Activated CD4-positive, alpha-beta T cell treated with anti-CD3 and anti-CD28 coated beads for 36 hours (primary cell): ENCODE results near the gene BCAS3. TPM values are rescaled to one million over a fixed set of nuclear protein-coding genes. Genes with fewer than 3 reads are reported as not detected.
A peak's percentile ranks its signal among the peaks of the same experiment; 100 is the strongest.

Source experiments
- ATAC-seq: fragments of 200-7000 bp; cut with Tn5 transposase; one replicate; pipeline ENCODE4 v1.10.0; 2021; ENCODE audit warnings: mild to moderate bottlenecking, moderate library complexity
- CTCF ChIA-PET: fragments of 350-600 bp; sonication (Branson Sonifier 250); formaldehyde crosslinking; loops from one replicate; lab custom pipeline; 2021; ENCODE audit warnings: antibody characterized with exemption; lab: Charles Lee
- POLR2A ChIA-PET: fragments of 350-600 bp; sonication (Branson Sonifier 250); formaldehyde crosslinking; loops from one replicate; lab custom pipeline; 2021; ENCODE audit warnings: antibody characterized with exemption, inconsistent platforms; lab: Charles Lee
- DNase-seq: peaks from one replicate; pipeline ENCODE4 v3.0.0-alpha.2; 2020
- H3K27ac Mint-ChIP-seq: one replicate; pipeline ENCODE4 v1.8.0; 2021; ENCODE audit warnings: mixed read lengths
- H3K27me3 Mint-ChIP-seq: one replicate; pipeline ENCODE4 v1.8.0; 2021; ENCODE audit warnings: mixed read lengths
- H3K36me3 Mint-ChIP-seq: one replicate; pipeline ENCODE4 v1.8.0; 2021; ENCODE audit warnings: low read depth, mixed read lengths
- H3K4me1 Mint-ChIP-seq: one replicate; pipeline ENCODE4 v1.8.0; 2021; ENCODE audit warnings: mixed read lengths
- H3K4me3 Mint-ChIP-seq: one replicate; pipeline ENCODE4 v1.8.0; 2021; ENCODE audit warnings: mild to moderate bottlenecking, moderate library complexity, mixed read lengths
- H3K9me3 Mint-ChIP-seq: one replicate; pipeline ENCODE4 v1.8.0; 2021; ENCODE audit warnings: low read depth, mixed read lengths
- intact Hi-C, 2 experiments: fragments of 100-400 bp; cut with DNase I in 1 of 2; cut with micrococcal nuclease in 1 of 2; formaldehyde crosslinking; loops; one replicate each; pipeline versions ENCODE4 v1.14.2 to v1.15.1; 2022 to 2024; cut with DNase I, micrococcal nuclease
- total RNA-seq, 2 experiments: library from RNA; stranded (reverse); gene quantifications; one replicate each; pipeline ENCODE4 v1.2.3, GENCODE V29; 2021

BCAS3 gene
- total RNA-seq, 2 experiments from 2014 or later = 7.2 to 7.5 TPM

DNA sequence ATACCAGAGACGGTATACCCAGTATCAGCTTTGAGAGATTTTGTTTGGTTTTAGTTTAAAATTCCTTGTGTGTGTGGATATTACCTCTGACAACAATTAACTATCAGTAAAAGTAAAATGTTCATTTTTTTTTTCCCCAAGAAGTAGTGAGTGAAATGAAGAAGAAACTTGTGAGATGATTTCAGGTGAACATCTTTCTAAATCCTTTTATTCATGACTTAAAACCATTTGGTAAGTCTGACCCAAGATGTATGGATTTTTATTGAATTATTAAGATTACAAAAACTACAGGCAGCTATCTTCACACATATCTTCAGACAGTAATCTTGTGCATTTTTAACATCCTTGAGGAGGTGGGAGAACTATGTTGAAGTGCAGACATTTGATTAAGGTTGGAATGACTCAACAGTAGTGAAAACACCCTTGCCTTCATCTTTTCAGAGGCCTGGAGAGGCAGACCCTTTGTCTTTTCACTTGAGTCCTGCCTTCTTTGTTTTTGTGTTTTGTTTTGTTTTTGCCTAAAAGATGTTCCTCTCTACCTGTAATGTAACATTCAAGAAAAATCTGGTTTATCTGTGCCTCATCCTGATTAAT is 481.7 kb downstream of the BCAS3 start:
- ATAC-seq (peak; percentile 58), DNase-seq (no peak)
- Mint-ChIP-seq H3K27me3 (no peaks in the 10 kb centered on the region), H3K9me3 (no peaks in the 10 kb centered on the region), H3K27ac (no peak overlapping the region), H3K36me3 (no peaks in the 10 kb centered on the region), H3K4me3 (no peak overlapping the region), H3K4me1 (peaks cover 25% of the 10 kb centered on the region)
- POLR2A ChIA-PET = no interaction called here
- CTCF ChIA-PET = interaction anchor here (0.6 to 0.9 kb wide), 2 partner anchors 231 to 772 kb away, joined by 3 to 4 read pairs; no protein-coding TSS in a partner anchor
- intact Hi-C loops = no loop called here

DNA sequence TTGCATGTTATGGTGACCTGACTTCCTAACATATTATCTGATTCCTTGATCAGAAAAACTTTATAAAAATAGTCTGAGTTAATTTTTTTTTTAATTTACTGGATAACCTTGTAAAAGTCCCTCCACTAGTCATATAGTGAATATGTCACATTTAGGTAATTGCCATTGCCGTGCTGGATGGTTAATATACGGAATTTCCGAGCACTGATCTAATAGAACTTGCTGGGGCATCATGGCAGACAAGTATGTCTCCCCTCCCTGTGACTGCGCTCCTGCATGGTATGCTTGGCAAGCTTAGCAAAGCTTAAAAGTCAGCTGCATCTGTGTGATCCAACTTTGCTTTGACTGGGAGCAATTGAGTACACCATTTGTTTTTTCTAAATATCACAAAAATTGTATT is 482.6 kb downstream of the BCAS3 start:
- DNase-seq (no peak), ATAC-seq (no peak)
- H3K9me3 Mint-ChIP-seq = no peaks in the 10 kb centered on the region
- H3K27ac Mint-ChIP-seq = no peak overlapping the region
- no peak overlapping the region for H3K4me3 Mint-ChIP-seq
- ChIA-PET CTCF (interaction anchor here (0.5 kb wide), 1 partner anchor 891 kb away, joined by 3 read pairs; no protein-coding TSS in a partner anchor), POLR2A (no interaction called here)
- H3K4me1 Mint-ChIP-seq = peaks cover 25% of the 10 kb centered on the region
- H3K27me3 Mint-ChIP-seq = no peaks in the 10 kb centered on the region
- intact Hi-C loops = loop anchor here in 1 of 2 experiments (10.0 kb wide), 1 partner anchor 435 kb away; no protein-coding TSS in a partner anchor
- H3K36me3 Mint-ChIP-seq = no peaks in the 10 kb centered on the region

DNA sequence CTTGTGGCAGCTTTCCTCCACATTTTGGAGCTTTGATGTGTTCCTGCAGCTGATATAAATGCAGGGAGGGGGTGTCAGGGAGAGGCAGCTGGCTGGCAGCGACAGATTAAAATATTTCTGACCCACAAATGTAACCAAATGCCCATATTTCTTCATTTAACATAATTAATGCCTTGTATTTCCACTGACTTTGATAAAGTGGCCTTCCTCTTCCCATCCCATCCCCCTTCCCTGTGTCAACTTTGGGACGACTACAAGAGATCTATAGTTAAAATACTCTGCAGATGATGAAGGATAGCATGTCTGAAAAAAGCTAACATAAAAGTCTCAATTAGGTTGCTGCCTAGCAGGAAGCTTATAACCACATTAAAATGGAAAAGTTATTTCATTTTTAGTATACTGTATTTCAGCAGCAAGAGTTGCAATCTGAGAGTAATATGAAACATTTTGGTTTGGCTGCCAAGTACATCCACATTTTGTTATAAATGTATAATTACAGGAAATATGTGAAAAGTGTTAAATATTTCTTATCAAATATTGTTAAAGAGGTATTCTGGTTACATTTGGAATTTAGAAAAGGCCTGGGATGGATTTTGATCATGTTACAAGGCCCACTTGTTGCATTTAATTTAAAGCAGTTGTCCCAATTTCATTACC is 483.3 kb downstream of the BCAS3 start:
- Mint-ChIP-seq H3K9me3 (no peaks in the 10 kb centered on the region), H3K36me3 (no peaks in the 10 kb centered on the region), H3K4me3 (no peak overlapping the region), H3K27me3 (no peaks in the 10 kb centered on the region), H3K4me1 (peaks cover 25% of the 10 kb centered on the region), H3K27ac (no peak overlapping the region)
- no peak for ATAC-seq
- intact Hi-C loops = loop anchor here in 1 of 2 experiments (10.0 kb wide), 1 partner anchor 436 kb away; no protein-coding TSS in a partner anchor
- DNase-seq = no peak
- CTCF ChIA-PET = interaction anchor here (0.9 kb wide), 1 partner anchor 12 kb away, joined by 3 read pairs; no protein-coding TSS in a partner anchor
- POLR2A ChIA-PET = interaction anchor here (0.6 kb wide), 1 partner anchor 18 kb away, joined by 3 read pairs; no protein-coding TSS in a partner anchor

DNA sequence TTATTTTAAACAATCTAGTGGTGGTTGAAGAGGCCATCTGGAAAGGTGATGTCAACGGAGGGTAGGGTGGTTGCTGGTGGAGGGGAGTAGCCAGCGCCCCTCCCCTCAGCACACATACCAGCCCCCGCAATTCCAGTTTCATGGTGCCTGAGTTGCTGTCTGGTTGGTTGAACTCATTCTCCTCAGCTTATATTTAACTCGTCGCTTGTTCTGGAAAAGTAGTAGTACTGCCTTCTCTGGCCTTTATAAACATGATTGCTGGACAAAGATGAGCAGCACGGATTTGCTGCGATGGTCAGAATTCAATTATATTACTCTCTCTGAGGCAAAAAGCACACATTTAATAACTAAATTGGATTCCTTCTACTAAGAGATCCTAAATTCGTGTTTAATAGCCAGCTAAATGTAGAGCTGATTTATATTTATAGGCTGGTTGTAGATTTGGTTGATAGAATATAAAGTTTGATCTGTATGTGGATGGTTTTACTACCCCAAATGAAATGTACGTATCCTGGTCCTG is 484.0 kb downstream of the BCAS3 start:
- CTCF ChIA-PET = interaction anchor here (0.6 kb wide), 1 partner anchor 30 kb away, joined by 3 read pairs; no protein-coding TSS in a partner anchor
- Mint-ChIP-seq H3K27me3 (no peaks in the 10 kb centered on the region), H3K4me1 (peaks cover 25% of the 10 kb centered on the region), H3K36me3 (no peaks in the 10 kb centered on the region), H3K27ac (no peak overlapping the region), H3K4me3 (no peak overlapping the region), H3K9me3 (no peaks in the 10 kb centered on the region)
- intact Hi-C loops = loop anchor here in 1 of 2 experiments (10.0 kb wide), 1 partner anchor 437 kb away; no protein-coding TSS in a partner anchor
- ATAC-seq (no peak), DNase-seq (no peak)
- POLR2A ChIA-PET = interaction anchor here (0.6 kb wide), 1 partner anchor 17 kb away, joined by 3 read pairs; no protein-coding TSS in a partner anchor

DNA sequence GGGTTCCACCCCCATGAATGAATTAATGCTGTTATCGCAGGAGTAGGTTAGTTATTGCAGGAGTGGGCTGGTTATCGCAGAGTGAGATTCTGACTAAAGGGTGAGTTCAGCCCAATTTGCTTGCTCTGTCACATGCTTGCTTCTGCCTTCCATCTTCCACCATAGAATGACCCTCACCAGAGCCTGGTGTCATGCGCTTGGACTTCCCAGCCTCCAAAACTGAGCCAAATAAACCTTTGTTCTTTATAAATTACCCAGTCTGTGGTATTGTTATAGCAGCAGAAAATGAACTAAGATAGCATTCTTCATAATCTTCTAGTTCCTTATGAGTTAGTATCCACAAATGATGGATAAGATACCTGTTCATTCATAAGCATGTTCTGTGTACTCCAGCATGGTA is 486.9 kb downstream of the BCAS3 start:
- Mint-ChIP-seq H3K4me1 (peaks cover 19% of the 10 kb centered on the region), H3K27me3 (no peaks in the 10 kb centered on the region), H3K36me3 (no peaks in the 10 kb centered on the region), H3K27ac (no peak overlapping the region), H3K4me3 (no peak overlapping the region), H3K9me3 (no peaks in the 10 kb centered on the region)
- intact Hi-C loops = loop anchor here in 1 of 2 experiments (10.0 kb wide), 1 partner anchor 440 kb away; no protein-coding TSS in a partner anchor
- no peak for ATAC-seq
- ChIA-PET POLR2A (no interaction called here), CTCF (no interaction called here)
- DNase-seq = no peak

DNA sequence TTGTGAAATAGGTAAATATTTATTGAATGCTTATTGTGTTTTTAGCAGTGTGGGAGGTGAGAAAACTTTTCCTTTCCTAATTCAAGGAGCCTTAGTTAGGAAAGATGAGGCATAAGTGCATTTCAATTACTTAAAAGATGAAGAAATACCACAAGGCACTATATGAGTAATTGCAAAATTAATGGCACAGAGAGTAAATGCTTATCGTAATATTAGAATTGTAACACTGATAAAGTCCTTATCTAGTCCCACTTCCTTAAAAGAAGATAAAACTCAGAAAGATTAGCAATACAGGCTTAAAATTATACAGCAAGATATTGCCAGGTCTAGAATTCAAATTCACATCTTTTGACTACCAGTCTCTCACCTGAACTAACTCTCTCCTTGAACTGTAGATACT is 489.4 kb downstream of the BCAS3 start:
- Mint-ChIP-seq H3K27me3 (no peaks in the 10 kb centered on the region), H3K27ac (no peak overlapping the region), H3K36me3 (peaks cover 7% of the 10 kb centered on the region), H3K4me1 (no peaks in the 10 kb centered on the region), H3K9me3 (no peaks in the 10 kb centered on the region), H3K4me3 (no peak overlapping the region)
- ATAC-seq (no peak), DNase-seq (no peak)
- ChIA-PET POLR2A (no interaction called here), CTCF (no interaction called here)
- intact Hi-C loops = loop anchor here in 1 of 2 experiments (10.0 kb wide), 1 partner anchor 442 kb away; no protein-coding TSS in a partner anchor

DNA sequence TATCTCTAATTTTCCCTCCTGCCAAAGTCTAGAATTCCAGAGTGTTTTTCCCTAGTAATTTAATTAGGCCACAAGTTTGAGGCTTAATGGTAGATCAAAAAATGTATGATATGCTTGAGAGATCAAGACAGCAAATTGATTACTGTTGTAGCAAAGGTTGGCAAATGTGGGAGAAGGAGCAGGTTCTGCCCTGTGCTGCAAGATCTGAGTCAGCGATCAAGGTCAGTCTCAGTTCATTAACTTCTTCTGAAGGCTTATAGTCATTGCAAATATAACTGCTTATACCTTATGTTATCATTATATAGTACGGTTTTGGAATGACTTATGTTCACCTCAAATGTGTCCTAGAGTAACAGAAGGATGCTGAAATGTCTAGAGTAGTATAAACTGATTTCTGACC is 490.9 kb downstream of the BCAS3 start:
- intact Hi-C loops = loop anchor here in 1 of 2 experiments (10.0 kb wide), 1 partner anchor 444 kb away; no protein-coding TSS in a partner anchor
- Mint-ChIP-seq H3K4me1 (no peaks in the 10 kb centered on the region), H3K9me3 (no peaks in the 10 kb centered on the region), H3K27ac (no peak overlapping the region), H3K27me3 (no peaks in the 10 kb centered on the region), H3K4me3 (no peak overlapping the region), H3K36me3 (peaks cover 7% of the 10 kb centered on the region)
- ATAC-seq (no peak), DNase-seq (no peak)
- ChIA-PET CTCF (interaction anchor here (0.7 kb wide), 1 partner anchor 174 kb away, joined by 3 read pairs; no protein-coding TSS in a partner anchor), POLR2A (no interaction called here)

DNA sequence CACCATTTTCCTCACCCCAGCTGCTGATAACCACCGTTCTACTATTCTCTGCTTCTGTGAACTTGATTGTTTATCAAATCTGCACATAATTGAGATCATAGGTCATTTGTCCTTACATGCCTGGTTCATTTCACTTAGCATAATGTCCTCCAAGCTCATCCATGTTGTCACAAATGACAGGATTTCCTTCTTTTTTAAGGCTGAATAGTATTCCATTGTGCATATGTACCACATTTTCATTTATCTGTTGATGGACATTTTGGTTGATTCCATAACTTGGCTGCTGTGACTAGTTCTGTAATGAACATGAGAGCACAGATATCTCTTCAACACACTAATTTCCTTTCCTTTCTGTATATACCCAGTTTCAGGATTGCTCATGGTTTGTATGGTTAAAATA is 496.7 kb downstream of the BCAS3 start:
- Mint-ChIP-seq H3K9me3 (peaks cover 3% of the 10 kb centered on the region), H3K27ac (no peak overlapping the region), H3K36me3 (peaks cover 7% of the 10 kb centered on the region), H3K4me1 (no peaks in the 10 kb centered on the region), H3K4me3 (no peak overlapping the region), H3K27me3 (no peaks in the 10 kb centered on the region)
- no peak for ATAC-seq
- no peak for DNase-seq
- intact Hi-C loops = no loop called here
- POLR2A ChIA-PET = no interaction called here
- CTCF ChIA-PET = no interaction called here

DNA sequence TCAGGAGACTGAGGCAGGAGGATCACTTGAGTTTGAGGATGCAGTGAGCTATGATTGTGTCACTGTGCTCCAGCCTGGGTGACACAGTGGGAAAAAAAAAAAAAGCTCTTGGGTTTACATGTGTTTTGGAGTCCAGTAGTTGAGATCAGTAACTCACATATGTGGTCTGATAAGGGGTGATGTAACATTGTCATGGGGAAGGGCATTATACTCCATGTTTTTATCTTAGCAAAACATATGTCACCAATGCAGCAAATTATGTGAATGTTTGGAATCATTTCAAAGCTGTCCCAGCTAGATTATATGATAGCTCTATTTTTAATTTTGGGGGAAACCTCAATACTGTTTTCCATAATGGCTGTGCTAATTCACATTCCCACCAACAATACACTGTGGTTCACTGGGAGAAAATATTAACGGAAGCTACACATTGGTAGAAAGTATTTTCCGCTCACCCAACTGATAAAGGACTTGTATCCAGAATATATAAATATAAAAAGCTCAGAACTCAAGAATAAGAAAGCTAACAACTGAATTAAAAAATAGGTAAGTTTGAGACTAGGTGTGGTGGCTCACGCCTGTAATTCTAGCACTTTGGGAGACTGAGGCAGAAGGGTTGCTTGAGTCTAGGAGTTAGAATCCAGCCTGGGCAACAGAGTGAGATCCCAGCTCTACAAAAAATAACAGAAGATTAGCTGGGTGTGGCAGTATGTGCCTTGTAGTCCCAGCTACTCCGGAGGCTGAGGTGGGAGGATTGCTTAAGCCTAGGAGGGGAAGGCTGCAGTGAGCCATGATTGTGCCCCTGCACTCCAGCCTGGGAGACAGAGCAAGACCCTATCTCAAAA is 497.9 kb downstream of the BCAS3 start:
- Mint-ChIP-seq H3K36me3 (peaks cover 7% of the 10 kb centered on the region), H3K4me1 (no peaks in the 10 kb centered on the region), H3K27ac (no peak overlapping the region), H3K9me3 (peaks cover 3% of the 10 kb centered on the region), H3K4me3 (no peak overlapping the region), H3K27me3 (no peaks in the 10 kb centered on the region)
- ATAC-seq (no peak), DNase-seq (no peak)
- CTCF ChIA-PET = interaction anchor here (0.6 to 1.2 kb wide), 3 partner anchors 26 to 246 kb away, joined by 3 to 4 read pairs (median 3); no protein-coding TSS in a partner anchor
- POLR2A ChIA-PET = interaction anchor here (0.6 kb wide), 1 partner anchor 59 kb away, joined by 4 read pairs; no protein-coding TSS in a partner anchor
- intact Hi-C loops = no loop called here

DNA sequence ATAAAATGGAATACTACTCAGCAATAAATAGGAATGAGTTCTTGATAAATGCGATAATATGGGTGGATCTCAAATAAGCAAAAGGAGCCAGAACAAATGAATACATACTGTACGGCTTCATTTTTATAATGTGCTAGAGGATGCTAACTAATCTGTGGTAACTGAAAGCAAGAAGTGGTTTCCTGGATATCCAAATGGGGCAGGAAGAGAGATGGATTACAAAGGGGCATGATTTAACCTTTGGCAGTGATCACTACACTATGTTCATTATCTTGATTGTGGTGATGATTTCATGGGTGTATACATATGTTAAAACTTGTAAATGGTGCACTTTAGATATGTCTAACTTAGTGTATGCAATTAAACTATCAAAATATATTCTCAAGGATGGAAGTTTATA is 499.7 kb downstream of the BCAS3 start:
- H3K4me1 Mint-ChIP-seq = no peaks in the 10 kb centered on the region
- H3K4me3 Mint-ChIP-seq = no peak overlapping the region
- no peak overlapping the region for H3K27ac Mint-ChIP-seq
- no peaks in the 10 kb centered on the region for H3K27me3 Mint-ChIP-seq
- ATAC-seq = no peak
- no peak for DNase-seq
- POLR2A ChIA-PET = no interaction called here
- intact Hi-C loops = no loop called here
- H3K9me3 Mint-ChIP-seq = peaks cover 3% of the 10 kb centered on the region
- H3K36me3 Mint-ChIP-seq = peaks cover 3% of the 10 kb centered on the region
- CTCF ChIA-PET = no interaction called here

DNA sequence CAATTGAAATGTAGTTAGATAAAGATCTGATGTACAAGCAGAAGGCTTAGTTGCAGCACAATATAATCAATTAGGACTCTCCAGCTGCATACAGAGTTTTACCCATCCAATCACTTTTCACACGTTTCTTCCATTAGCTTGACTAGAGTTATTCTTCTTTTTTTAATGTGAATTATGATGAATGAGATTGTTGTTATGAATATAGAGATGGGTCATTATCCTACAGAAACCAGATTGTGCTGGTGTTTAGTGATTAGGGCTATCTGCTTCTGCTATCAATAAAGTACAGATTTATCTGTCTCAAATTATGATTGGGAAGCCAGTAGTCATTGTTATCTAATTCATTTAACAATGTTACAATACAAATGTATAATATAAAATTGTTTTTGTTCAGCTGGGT is 500.6 kb downstream of the BCAS3 start:
- Mint-ChIP-seq H3K27ac (no peak overlapping the region), H3K27me3 (no peaks in the 10 kb centered on the region), H3K4me1 (no peaks in the 10 kb centered on the region), H3K9me3 (peaks cover 3% of the 10 kb centered on the region), H3K36me3 (peaks cover 3% of the 10 kb centered on the region), H3K4me3 (no peak overlapping the region)
- no peak for ATAC-seq
- no peak for DNase-seq
- CTCF ChIA-PET = interaction anchor here (1.1 kb wide), 1 partner anchor 9 kb away, joined by 3 read pairs; no protein-coding TSS in a partner anchor
- intact Hi-C loops = no loop called here
- POLR2A ChIA-PET = no interaction called here
